H1 (cell line): ENCODE results near the gene GTF2IRD1.

Experiments used
- CTBP2 ChIP-seq: IDR thresholded peaks from 2 replicates; pipeline ENCODE4 v1.7.0; 2011; ENCODE audit warnings: borderline replicate concordance, mild to moderate bottlenecking, moderate library complexity, mixed read lengths, low read length; ENCODE audit not compliant: insufficient read depth, insufficient read length
- EZH2 ChIP-seq: fragments of 200-600 bp; sonication (generic); IDR thresholded peaks from 2 replicates; pipeline ENCODE4 v1.7.1; 2012; ENCODE audit warnings: low read depth, mild to moderate bottlenecking, moderate library complexity, low read length, inconsistent platforms; ENCODE audit not compliant: severe bottlenecking
- NANOG ChIP-seq: IDR thresholded peaks from 2 replicates; pipeline ENCODE4 v1.6.1; 2011; ENCODE audit warnings: low read length, low read depth, mild to moderate bottlenecking, inconsistent platforms; ENCODE audit not compliant: insufficient read depth, poor library complexity, severe bottlenecking
- POLR2AphosphoS5 ChIP-seq: IDR thresholded peaks from 2 replicates; pipeline ENCODE4 v1.6.1; 2011; ENCODE audit warnings: low read depth, low read length
- TAF1 ChIP-seq: IDR thresholded peaks from 2 replicates; pipeline ENCODE4 v1.6.1; 2011; ENCODE audit warnings: mild to moderate bottlenecking, low read depth, low read length

DNA sequence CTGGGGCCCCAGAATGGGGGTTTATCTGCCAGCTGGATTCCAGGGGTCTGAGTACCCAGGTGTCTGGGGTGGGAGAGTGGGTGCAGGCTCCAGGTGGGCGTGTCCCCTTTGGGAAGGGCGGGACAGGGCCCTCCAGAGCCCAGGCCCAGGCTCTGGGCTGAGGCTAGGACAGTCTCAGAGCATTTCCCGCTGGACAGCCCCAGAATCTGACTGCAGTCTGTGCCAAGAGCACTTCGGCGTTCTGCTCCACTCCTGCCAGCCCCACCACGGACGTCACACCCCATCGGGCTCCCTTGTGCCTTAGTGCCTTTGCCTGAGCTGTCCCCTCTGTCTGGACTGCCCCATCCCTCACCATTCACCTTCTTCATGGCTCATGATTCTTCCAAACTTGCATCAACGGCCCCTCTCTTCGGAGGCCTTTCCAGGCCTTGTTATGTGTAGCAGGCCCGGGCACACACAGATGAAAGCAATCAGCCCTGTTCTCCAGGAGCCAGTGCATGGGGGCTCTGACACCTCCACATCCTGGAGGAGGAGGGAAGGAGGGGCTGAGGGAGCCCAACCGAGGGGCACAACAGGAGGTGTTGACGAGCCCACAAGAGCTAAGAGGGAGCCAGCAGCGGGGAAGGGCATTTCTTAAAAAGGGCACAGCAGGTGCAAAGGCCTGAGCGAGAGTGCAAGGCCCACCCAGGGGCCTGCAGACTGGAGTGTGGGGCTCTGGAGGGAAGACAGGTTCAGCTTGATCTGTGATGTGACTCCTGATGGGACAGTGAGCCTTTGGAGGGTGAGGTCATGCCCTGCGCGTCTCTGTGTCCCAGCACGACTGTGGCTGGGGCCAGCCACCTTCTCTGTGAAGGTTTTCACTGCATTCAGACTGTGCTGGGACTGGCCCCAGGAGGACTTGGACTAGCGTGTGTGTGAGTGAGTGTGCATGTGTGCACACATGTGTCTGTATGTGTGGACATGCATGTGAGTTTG lies 41.7 kb downstream of the GTF2IRD1 start:
- no peak for TF ChIP-seq EZH2
- no peak for TF ChIP-seq POLR2AphosphoS5
- TF ChIP-seq NANOG = no peak
- TF ChIP-seq TAF1 = no peak
- no peak for TF ChIP-seq CTBP2
